CD4-positive, alpha-beta T cell treated with Interleukin-21 for 1 hour (primary cell): ENCODE data around the gene FBXO11.
A peak's percentile ranks its signal among the peaks of the same experiment; 100 is the strongest.
"Not testable (repeated sequence)": the region's sequence is repeated elsewhere in the genome, so short reads cannot be mapped to it uniquely, and the experiment has no call there.

ENCODE experiments used
- DNase-seq: peaks from one replicate; pipeline ENCODE4 v3.0.0-alpha.2; 2020

FBXO11 gene

DNA sequence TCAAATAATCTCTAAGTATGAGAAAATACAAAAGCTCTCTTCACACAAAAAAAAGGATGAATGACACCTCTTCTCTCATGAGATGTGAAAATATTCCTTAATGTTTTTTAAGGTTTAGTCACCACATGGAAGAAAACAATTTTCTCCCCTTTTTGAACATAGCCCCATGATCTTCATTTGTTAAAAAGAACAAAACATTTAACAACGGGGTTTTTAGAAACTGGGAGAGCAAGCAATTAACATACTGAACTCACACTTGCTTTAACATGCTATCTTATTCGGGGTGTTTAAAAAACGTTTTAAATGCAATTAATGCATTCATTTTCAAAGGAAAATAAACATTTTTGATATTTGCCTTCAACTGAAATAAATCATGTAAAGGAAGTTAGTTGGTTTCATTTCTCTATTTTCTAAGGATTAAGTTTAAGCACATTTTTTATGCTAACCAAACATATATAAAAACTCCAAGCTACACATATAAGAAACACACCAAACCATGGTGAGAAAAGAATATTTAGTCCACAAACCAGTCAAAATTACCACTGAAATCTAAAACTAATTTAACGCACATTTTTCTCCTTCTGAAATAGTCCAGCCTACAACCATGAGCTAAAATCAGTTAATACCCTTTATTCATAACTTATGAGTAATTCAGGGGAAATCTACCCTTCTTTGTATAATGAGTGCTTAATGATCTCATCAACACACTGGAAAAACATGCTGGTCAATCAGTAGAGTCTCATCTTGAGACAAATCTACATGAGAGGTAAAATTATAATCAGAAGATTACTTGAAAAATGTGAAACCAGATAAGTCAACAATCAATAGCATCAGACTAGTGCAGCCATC, 8.2 kb downstream of the FBXO11 start:
- no peak for DNase-seq

DNA sequence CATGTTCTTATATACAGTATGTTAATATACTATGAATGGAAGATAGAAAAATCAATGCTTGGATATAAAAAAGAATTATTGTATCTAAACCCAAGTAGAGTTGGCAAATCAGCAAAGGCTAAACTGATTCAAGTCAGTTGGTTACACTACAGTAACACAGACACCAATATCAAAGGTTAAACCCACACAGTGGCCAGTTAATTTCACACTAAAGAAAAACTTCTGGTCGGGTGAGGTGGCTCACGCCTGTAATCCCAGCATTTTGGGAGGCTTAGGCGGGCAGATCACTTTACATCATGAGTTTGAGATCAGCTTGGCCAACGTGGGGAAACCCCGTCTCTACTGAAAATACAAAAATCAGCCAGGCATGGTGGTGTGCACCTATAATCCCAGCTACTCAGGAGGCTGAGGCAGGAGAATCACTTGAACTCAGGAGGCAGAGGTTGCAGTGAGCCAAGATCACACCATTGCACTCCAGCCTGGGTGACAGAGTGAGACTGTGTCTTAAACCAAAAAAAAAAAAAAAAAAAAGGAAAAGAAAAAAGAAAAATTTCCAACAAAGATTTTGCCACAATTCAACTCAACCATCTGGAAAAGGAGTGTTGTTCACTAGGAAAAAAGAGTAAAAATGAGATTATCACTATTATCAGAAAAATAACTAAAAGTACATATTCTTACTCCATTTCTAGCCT, 9.0 kb downstream of the FBXO11 start:
- not testable (repeated sequence) for DNase-seq

DNA sequence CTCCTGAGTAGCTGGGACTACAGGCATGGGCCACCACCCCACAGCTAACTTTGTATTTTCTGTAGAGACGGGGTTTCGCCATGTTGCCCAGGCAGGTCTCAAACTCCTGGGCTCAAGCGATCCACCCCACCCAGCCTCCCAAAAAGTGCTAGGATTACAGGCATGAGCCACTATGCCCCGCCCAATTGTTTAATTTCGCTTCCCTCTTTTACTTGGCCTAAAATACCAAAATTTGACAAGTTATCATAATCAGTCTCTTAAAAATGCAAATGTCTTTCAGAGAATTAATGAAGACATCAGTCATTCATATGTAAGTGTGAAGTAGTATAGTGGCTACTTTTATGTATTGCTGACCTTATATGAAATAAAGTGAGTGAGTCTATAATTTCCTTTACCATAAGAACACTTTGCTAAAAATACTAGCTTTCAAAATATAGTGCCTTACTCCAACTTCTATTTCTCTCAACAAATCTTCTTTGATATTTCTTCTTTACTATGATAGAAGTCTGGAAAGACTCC, 9.8 kb downstream of the FBXO11 start:
- DNase-seq, result no peak

- no peak for DNase-seq
Observed at GRCh38 chr2:47893771-47894170, 12.5 kb downstream of the FBXO11 start.

- DNase-seq, result no peak
Observed at GRCh38 chr2:47892338-47892730, 14.0 kb downstream of the FBXO11 start.

DNA sequence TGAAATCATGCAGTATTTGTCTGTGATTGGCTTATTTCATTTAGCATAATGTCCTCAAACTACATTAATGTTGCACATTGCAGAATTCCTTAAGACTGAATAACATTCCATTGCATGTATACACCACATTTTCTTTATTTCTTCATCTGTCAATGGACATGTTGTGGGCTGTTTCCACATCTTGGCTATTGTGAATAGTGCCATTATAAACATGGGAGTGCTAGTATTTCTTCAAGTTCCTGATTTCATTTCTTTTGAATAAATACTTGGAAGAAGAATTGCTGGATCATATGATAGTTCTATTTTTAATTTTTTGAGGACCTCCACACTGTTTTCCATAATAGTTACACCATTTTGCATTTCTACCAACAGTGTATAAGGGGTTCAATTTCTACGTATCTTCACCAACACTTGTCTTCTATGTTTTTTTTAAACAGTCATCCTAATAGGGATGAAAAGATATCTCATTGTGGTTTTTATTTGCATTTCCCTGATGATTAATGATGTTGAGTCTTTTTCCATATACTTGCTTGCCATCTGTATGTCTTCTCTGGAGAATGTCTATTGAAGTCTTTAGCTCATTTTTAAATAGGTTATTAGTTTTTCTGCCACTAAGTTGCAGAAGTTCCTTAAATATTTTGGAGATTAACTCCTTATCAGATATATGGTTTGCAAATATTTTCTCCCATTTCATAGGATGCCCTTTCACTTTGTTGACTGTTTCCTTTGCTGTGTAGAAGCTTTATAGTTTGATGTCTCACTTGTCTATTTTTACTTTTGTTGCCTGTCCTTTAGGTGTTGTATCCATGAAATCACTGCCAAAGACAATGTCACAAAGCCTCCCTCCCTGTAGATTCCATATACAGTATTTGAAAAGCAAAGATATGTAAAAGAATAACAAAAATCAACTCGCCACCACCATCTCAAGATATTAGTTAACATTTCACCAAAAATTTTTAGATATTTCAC, 14.6 kb downstream of the FBXO11 start:
- no peak for DNase-seq

DNA sequence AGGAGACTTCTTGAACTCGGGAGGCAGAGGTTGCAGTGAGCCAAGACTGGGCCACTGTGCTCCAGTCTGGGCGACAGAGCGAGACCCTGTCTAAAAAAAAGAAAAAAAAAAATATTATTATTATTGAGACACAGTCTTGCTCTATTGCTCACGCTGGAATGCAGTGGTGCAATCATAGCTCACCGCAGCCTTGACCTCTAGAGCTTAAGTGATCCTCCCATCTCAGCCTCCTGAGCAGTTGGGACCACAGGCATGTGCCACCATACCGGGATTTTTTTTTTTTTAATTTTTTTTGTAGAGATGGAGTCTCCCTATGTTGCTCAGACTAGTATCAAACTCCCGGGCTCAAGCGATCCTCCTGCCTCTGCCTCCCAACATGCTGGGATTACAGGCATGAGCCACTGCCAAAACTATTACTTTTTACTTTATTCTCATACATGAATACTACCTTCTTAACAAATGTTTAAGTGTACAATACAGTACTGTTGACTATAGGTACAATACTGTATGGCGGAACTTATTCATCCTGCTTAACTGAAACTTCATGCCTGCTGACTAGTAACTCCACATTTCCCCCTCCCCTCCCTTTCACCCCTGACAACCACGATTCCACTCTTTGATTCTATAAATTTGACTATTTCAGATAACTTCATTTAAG, 15.5 kb downstream of the FBXO11 start:
- DNase-seq, result no peak

DNA sequence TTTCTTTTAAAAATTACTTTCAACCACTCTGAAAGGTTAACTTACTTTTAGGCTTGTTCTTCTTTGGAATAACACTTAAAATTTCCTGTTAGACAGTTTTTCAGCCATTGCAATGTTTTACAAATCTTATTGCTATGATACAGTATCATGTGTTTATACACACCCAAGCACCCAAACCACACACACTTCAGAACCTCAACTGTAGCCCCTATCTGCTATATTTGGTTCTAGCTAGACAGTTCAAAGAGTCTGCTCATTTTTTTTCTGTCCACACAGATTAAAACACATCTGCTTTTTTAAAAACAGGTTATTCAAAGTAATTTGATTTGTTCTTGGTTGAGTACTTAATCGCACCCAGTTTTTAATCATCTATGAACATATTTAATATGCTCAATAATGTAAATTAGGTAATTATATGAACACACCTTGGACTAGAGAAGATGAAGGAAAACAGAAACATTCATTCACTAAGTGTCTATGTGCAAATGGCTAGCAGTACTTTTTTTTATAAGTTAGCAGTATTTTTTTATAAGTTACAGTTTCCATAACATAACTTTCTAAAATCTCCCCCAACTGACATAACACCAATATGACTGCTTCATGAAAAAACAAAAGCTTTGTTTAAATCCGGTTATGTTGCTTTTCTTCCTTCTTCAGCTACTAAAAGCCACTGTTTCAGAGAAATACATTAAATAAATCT, 17.6 kb downstream of the FBXO11 start:
- DNase-seq, result peak; percentile 72

DNA sequence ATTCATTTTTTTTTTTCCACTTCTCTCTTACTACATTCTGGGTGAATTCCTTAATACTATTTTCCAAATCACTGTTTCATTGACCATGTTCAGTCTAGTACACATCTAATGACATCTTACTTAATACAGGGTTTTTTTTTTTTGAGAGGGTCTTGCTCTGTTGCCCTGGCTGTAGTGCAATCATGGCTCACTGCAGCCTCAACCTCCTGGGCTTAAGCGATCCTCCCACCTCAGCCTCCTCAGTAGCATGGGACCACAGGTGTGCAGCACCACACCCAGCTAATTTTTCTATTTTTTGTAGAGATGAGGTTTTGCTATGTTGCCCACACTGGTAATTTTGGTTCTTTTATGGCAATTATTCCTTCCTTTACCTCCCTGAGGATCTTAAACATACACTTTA, 29.4 kb downstream of the FBXO11 start:
- no peak for DNase-seq

GRCh38 chr2:47872941-47873340, 33.4 kb downstream of the FBXO11 start:
- no peak for DNase-seq

DNA sequence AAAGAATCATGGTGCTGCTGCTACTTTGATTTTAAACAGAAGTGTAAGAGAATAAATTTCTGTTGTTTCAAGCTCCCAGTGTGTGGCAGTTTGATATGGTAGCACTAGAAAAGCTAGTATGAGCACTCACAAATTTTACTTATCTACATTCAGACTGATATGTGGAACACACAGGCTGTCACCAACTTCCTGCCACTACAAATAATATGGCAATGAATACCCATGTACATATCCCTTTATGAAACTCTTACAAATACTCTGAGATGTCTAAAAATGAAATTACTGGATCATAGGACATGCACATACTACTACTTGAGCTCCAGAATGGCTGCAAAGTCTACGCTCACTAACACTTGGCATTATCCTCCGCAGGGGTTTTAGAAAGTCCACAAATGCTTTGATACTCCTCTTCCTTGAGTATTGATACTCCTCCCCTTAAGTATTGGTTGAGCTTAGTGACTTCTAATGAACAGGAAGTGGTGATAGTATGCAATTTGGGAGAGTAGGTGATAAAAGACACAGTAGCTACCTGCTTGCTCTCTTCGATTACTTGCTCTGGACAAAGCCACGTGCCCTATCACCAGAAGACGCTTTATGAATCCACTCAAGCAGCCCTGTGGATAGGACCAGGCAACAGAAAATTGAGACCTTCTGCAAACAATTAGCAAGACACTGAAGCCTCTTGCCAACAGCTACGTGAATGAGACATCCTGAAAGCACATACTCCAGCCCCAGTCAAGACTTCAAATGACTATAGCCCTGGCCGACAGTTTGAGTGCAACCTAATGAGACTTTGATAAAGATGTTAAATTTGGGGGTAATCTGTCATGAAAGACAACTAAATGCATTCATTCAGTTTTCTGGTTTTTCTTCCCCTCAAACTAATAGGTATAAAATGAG, 35.4 kb downstream of the FBXO11 start:
- DNase-seq, result no peak

DNA sequence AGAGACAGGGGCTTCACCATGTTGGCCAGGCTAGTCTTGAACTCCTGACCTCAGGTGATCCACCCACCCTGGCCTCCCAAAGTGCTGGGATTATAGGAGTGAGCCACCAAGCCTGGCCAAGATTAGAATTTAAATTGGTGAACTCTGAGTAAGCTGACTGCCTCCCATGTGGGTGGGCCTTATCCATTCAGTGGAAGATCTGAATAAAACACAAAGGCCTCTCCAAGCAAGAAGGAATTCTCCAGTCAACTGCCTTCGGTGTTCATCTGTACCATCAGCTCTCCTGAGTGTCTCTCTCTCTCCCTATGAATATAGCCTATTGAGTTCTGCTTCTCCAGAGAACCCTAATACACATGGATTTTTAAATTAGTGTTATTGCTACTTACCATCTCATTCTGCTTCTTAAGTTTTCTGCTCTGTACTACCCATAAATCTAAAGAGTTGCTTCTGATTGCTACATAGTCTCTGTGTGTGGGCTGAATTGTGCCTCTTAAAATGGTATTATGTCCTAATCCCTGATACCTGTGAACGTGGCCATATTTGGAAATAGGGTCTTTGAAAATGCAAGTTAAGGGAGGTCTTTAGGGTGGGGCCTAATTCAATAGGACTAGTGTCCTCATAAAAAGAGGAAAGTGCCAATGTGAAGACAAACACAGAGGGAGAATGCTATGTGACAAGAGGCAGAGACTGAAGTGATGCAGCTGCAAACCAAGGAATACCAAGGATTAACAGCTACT, 36.3 kb downstream of the FBXO11 start:
- DNase-seq, result no peak

- no peak for DNase-seq
Observed at GRCh38 chr2:47868611-47869352, 37.5 kb downstream of the FBXO11 start.

DNA sequence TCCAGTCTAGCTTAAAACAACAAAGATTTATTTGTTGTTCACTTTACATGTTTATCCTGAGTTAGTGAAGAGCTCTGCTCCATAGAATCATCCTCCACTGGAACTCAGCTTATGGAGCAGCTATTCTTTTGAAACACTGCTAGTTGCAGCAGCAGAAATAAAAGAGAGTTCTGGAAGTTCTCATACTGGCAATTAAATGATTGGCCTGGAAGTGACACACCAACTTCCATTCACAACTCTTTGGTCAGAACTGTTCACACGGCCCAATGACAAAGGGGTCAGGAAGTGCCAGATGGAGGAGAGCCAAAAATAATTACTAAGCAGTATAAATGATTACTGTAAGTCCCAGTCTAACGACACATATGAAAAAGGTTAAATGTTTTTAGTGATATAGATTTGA, 39.1 kb downstream of the FBXO11 start:
- no peak for DNase-seq

GRCh38 chr2:47864566-47864965, 41.7 kb downstream of the FBXO11 start:
- no peak for DNase-seq

DNA sequence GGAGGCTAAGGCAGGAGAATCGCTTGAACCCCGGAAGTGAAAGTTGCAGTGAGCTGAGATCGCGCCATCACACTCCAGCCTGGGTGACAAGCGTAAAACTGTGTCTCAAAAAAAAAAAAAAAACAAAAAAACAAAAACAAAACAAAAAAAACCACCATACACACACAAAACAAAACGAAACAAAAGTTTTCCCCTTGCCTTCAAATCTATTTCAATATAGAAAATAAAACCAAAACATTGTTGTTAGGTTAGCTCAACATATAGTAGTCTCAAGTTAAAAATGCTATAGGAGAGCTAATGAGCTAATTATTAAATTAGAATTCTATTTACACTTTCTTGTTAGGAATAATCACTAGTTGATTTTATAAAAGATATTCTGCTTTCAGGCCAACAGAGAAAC, 43.3 kb downstream of the FBXO11 start:
- DNase-seq, result no peak

DNA sequence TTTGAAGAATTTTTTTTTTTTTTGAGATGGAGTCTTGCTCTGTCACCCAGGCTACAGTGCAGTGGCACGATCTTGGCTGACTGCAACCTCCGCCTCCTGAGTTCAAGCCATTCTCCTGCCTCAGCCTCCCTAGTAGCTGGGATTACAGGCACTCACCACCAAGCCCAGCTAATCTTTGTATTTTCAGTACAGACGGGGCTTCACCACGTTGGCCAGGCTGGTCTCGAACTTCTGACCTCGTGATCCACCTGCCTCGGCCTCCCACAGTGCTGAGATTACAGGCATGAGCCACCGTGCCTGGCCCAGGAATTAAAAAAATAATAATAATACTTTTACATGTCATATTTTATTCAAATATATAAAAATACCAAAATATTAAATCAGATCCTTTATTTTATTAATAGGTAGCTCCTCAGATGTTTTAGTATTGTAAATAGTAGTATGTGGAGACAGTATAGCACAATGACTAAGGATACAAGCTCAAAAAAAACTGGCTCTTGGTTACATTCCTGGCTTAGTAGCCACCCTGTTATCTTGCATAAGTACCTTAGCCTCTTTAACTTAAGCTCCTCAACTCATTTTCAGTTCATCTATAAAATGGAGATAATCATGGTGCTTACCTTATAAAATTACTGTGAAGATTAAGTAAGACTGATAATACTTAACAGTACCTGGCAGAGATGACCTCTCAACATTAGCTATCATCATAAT, 53.1 kb downstream of the FBXO11 start:
- DNase-seq, result not testable (repeated sequence)

GRCh38 chr2:47850198-47850597, 56.1 kb downstream of the FBXO11 start:
- no peak for DNase-seq

- no peak for DNase-seq
Observed at GRCh38 chr2:47849368-47849767, 56.9 kb downstream of the FBXO11 start.
